Measurements from ENCODE around the gene CD14. TPM values are rescaled to one million over a fixed set of nuclear protein-coding genes. Genes with fewer than 3 reads are reported as not detected.
"Not testable (repeated sequence)": the region's sequence is repeated elsewhere in the genome, so short reads cannot be mapped to it uniquely, and the experiment has no call there.

Gene CD14
- total RNA-seq, 4 donors from 2014 or later = 12.2 to 22.9 (median 16.1) TPM

DNA sequence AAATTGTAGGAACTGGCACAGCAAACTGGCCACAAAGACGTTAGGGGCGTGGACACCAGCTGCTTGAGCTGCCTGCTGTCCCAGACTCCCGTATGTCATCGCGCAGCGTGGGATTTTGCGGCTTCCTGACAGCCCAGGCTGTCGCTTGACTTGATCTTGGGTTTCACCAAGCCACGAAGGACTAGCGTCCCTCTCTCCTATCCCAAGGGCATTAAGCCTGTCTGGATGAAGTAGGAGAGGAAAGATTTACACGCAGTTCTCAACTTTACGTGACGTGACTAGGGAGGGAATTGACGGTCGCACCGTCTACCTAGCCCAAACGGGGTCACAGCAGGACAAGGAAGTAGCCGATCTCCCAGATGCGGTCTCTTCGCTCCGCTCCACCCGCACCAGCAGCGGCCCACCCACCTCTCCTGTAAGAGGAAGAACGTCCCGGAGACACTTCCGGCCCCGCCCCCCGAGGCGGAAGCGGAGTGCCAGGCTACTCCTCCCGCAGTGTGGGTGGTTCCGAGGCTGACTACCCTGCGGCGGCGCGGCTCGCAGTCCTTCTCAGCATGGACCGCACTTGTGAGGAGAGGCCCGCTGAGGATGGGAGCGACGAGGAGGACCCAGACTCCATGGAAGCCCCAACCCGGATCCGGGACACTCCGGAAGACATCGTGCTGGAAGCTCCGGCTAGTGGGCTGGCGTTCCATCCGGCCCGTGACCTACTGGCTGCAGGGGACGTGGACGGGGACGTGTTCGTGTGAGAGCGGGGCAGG lies 31.6 kb upstream of the CD14 start, which contains the start of gene WDR55:
TSS of gene WDR55 (plus strand) at position 546 of the 761 bp plus-strand sequence. CDS start at position 555, 9 bp downstream.
- H3K9me3 ChIP-seq = no peaks in the 10 kb centered on the region
- in situ Hi-C loops (cut with MboI; ENCODE audit: low sequenced_read_pairs in 4 of 4) = loop anchor here in 1 of 4 donors (25.0 kb wide), 1 partner anchor 252 kb away; the partner anchor contains the start of gene ANKHD1
- TF ChIP-seq POLR2A (IDR thresholded peaks at IDR 0.05) (peak; percentile 76 to 84), CTCF (IDR thresholded peaks at IDR 0.05 in 4 of 5, conservative IDR thresholded peaks at IDR 0.05 in 1 of 5) (no peak)
- peak; percentile 94 to 96 for DNase-seq
- peak within 1 kb of the TSS; percentile 79 to 90 (median 82) for H3K4me3 ChIP-seq
- peak within 1 kb of the TSS; percentile 92 to 98 (median 98) for H3K27ac ChIP-seq
- peaks cover 3 to 62% of the 10 kb centered on the region in 2 donors for H3K36me3 ChIP-seq
- H3K27me3 ChIP-seq = no peaks in the 10 kb centered on the region
- peak; percentile 95 for ATAC-seq
- peaks cover 16 to 20% of the 10 kb centered on the region in 2 donors for H3K4me1 ChIP-seq
- intact Hi-C loops (cut with DNase I; ENCODE audit: low total_unique reads) = loop anchor here (1.0 to 10.0 kb wide), 4 partner anchors 17 to 490 kb away; partner anchors contain the start of genes CYSTM1, HARS1, HARS2 and IK

GRCh38 chr5:140664030-140664358 lies 31.0 kb upstream of the CD14 start:
- no peak for TF ChIP-seq CTCF (IDR thresholded peaks at IDR 0.05 in 4 of 5, conservative IDR thresholded peaks at IDR 0.05 in 1 of 5)
- no peak for TF ChIP-seq POLR2A (IDR thresholded peaks at IDR 0.05)
- Histone ChIP-seq H3K27ac (peak overlapping the region; percentile 92 to 98 (median 98)), H3K4me3 (peak overlapping the region; percentile 79 to 90 (median 82)), H3K27me3 (no peaks in the 10 kb centered on the region), H3K9me3 (no peaks in the 10 kb centered on the region), H3K36me3 (peaks cover 3 to 62% of the 10 kb centered on the region in 2 donors), H3K4me1 (peaks cover 16 to 20% of the 10 kb centered on the region in 2 donors)
- no peak for ATAC-seq
- in situ Hi-C loops (cut with MboI; ENCODE audit: low sequenced_read_pairs in 4 of 4) (loop anchor here in 1 of 4 donors (25.0 kb wide), 1 partner anchor 252 kb away; the partner anchor contains the start of gene ANKHD1), intact Hi-C loops (cut with DNase I; ENCODE audit: low total_unique reads) (loop anchor here (1.0 to 10.0 kb wide), 4 partner anchors 17 to 489 kb away; partner anchors contain the start of genes CYSTM1, HARS1, HARS2 and IK)
- no peak for DNase-seq

DNA sequence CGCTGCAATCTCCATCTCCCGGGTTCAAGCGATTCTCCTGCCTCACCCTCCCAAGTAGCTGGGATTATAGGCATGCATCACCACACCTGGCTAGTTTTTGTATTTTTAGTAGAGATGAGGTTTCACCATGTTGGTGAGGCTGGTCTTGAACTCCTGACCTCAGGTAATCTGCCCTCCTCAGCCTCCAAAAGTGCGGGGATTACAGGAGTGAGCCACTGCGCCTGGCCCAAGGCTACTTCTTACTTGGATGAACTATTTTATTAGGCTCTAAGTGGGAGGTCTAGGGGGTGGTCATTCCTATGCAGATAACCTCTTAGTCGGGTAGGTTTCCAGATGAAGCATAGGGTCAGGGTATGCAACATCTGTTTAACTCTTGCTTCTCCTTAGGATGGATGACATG lies 27.4 kb upstream of the CD14 start:
- ATAC-seq, H3K27me3 ChIP-seq, H3K27ac ChIP-seq, DNase-seq, H3K9me3 ChIP-seq, H3K4me3 ChIP-seq: not testable (repeated sequence)
- in situ Hi-C loops (cut with MboI; ENCODE audit: low sequenced_read_pairs in 4 of 4) = loop anchor here in 1 of 4 donors (25.0 kb wide), 1 partner anchor 248 kb away; the partner anchor contains the start of gene ANKHD1
- Histone ChIP-seq H3K4me1 (peaks cover 8 to 11% of the 10 kb centered on the region in 2 donors), H3K36me3 (peaks cover 12 to 77% of the 10 kb centered on the region in 2 donors)
- intact Hi-C loops (cut with DNase I; ENCODE audit: low total_unique reads) = loop anchor here (10.0 kb wide), 1 partner anchor 486 kb away; the partner anchor contains the start of gene CYSTM1

DNA sequence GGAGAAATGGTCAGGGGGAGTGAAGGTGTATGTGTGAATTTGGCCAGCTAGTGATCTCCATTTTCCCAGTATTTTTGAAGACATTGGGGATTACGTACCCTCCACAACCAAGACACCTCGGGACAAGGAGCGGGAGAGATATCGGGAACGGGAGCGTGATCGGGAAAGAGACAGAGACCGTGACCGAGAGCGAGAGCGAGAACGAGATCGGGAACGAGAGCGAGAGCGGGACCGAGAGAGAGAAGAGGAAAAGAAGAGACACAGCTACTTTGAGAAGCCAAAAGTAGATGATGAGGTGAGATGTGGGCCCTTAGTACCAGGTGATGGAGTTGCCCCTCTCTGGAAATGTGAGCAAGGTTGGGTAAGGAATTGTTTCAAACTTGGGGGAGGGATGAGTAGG lies 25.9 kb upstream of the CD14 start:
- TF ChIP-seq POLR2A (IDR thresholded peaks at IDR 0.05) = no peak
- TF ChIP-seq CTCF (IDR thresholded peaks at IDR 0.05 in 4 of 5, conservative IDR thresholded peaks at IDR 0.05 in 1 of 5) = no peak
- in situ Hi-C loops (cut with MboI; ENCODE audit: low sequenced_read_pairs in 4 of 4) (loop anchor here in 1 of 4 donors (25.0 kb wide), 1 partner anchor 247 kb away; the partner anchor contains the start of gene ANKHD1), intact Hi-C loops (cut with DNase I; ENCODE audit: low total_unique reads) (no loop called here)
- H3K4me3 ChIP-seq = no peak overlapping the region
- no peaks in the 10 kb centered on the region for H3K9me3 ChIP-seq
- ATAC-seq = no peak
- no peak overlapping the region for H3K27ac ChIP-seq
- peaks cover 4 to 5% of the 10 kb centered on the region in 2 donors for H3K4me1 ChIP-seq
- no peak for DNase-seq
- peaks cover 12 to 92% of the 10 kb centered on the region in 2 donors for H3K36me3 ChIP-seq
- H3K27me3 ChIP-seq = no peaks in the 10 kb centered on the region

GRCh38 chr5:140647042-140647419 lies 14.1 kb upstream of the CD14 start:
- TF ChIP-seq CTCF (IDR thresholded peaks at IDR 0.05 in 4 of 5, conservative IDR thresholded peaks at IDR 0.05 in 1 of 5) = no peak
- TF ChIP-seq POLR2A (IDR thresholded peaks at IDR 0.05) = no peak
- intact Hi-C loops (cut with DNase I; ENCODE audit: low total_unique reads) = loop anchor here (1.0 to 5.0 kb wide), 2 partner anchors 17 to 45 kb away; partner anchors contain the start of genes HARS1, HARS2 and WDR55
- Histone ChIP-seq H3K4me1 (peaks cover 19 to 20% of the 10 kb centered on the region in 2 donors), H3K4me3 (peak overlapping the region; percentile 81 to 96 (median 90)), H3K27ac (peak overlapping the region; percentile 85 to 94 (median 92)), H3K36me3 (peaks cover 0 to 57% of the 10 kb centered on the region in 2 donors), H3K9me3 (no peaks in the 10 kb centered on the region), H3K27me3 (no peaks in the 10 kb centered on the region)
- ATAC-seq = peak; percentile 6 to 27
- in situ Hi-C loops (cut with MboI; ENCODE audit: low sequenced_read_pairs in 4 of 4) = loop anchor here in 3 of 4 donors (10.0 kb wide), 2 partner anchors 102 to 242 kb away; partner anchors contain the start of genes EIF4EBP3 (in 2 of the 3) and ANKHD1 (in 1 of the 3)
- no peak for DNase-seq
